Adrenal gland (tissue), 12 donors: ENCODE measurements around the gene PRRT2. TPM values are rescaled to one million over a fixed set of nuclear protein-coding genes. Genes with fewer than 3 reads are reported as not detected.

Experiments used
- DNase-seq, 7 donors: peaks; one replicate each; pipeline ENCODE4 v3.0.0-alpha.2; 2019 to 2020
- H3K27ac ChIP-seq, 5 donors: fragments of 200-600 bp; sonication (generic) in 4 of 5; 1 replicate in 3 of 5; 2 replicates in 2 of 5; pipeline versions ENCODE4 v1.5.1 to v1.8.0; 2016 to 2020; ENCODE audit warnings: mild to moderate bottlenecking in 1 of 5
- H3K27me3 ChIP-seq: fragments of 200-600 bp; 2 replicates; pipeline ENCODE4 v1.8.0; 2021
- H3K36me3 ChIP-seq, 2 donors: fragments of 200-600 bp; replicated peaks in 1 of 2; 1 replicate in 1 of 2; 2 replicates in 1 of 2; pipeline versions ENCODE4 v1.5.1 to v1.8.0; 2018 to 2022
- H3K4me1 ChIP-seq, 2 donors: fragments of 200-600 bp; replicated peaks in 1 of 2; 1 replicate in 1 of 2; 2 replicates in 1 of 2; pipeline versions ENCODE4 v1.5.1 to v1.8.0; 2018 to 2021
- H3K4me3 ChIP-seq, 4 donors: fragments of 200-600 bp; sonication (generic) in 3 of 4; one replicate each; pipeline ENCODE4 v1.5.1; 2016 to 2018
- H3K9me3 ChIP-seq, 3 donors: fragments of 200-600 bp; sonication (generic) in 1 of 3; replicated peaks in 1 of 3; 1 replicate in 2 of 3; 2 replicates in 1 of 3; pipeline versions ENCODE4 v1.5.1 to v1.8.0; 2016 to 2021
- CTCF ChIP-seq, 6 experiments: fragments of 450-650 bp in 4 of 6; fragments of 200-600 bp in 2 of 6; sonication (generic) in 1 of 6; IDR thresholded peaks; 1 replicate in 5 of 6; 2 replicates in 1 of 6; pipeline versions ENCODE4 v1.5.1 to v1.8.0; 2016 to 2021; ENCODE audit warnings: antibody characterized with exemption in 6 of 6, mild to moderate bottlenecking in 2 of 6, moderate library complexity in 1 of 6
- POLR2A ChIP-seq, 2 donors: fragments of 450-650 bp; IDR thresholded peaks; one replicate each; pipeline ENCODE4 v1.6.1; 2017; ENCODE audit warnings: antibody characterized with exemption in 2 of 2, mild to moderate bottlenecking in 2 of 2, moderate library complexity in 1 of 2
- WGBS, 4 donors: extraction: QIAGEN DNeasy Blood & Tissue Kit in 2 of 4; methylation state at CpG; one replicate each; pipeline versions ENCODE4 v1.1.5 to v1.1.7; 2013 to 2017; 5-methylcytosine and 5-hydroxymethylcytosine counted together
- intact Hi-C, 2 donors: fragments of 100-400 bp; cut with DNase I; formaldehyde crosslinking; loops; one replicate each; pipeline versions ENCODE4 v1.14.1 to v1.15.0; 2022 to 2023
- polyA plus RNA-seq, 3 donors: library from polyadenylated mRNA; stranded (reverse); fragments of 200-250 nt in 2 of 3; fragments of 350-450 nt in 1 of 3; fragmentation: Illumina TruSeq in 1 of 3; extraction: RNeasy Lipid Tissue Mini Kit (QIAGEN cat#74804) in 1 of 3; gene quantifications; one replicate each; pipeline ENCODE4 v1.2.3, GENCODE V29; 2013 to 2014
- total RNA-seq, 9 donors: library from RNA; depleted of rRNA in 4 of 9; stranded (reverse); fragments of >200 nt in 4 of 9; fragments of 120-200 nt in 1 of 9; fragmentation: NEBNext Ultra II Directional in 1 of 9; extraction: Animal tissue kit (Norgen Biotek cat#: 25700) in 1 of 9; gene quantifications; one replicate each; pipeline versions ENCODE4 v1.1.0 to v1.2.4, GENCODE V29; 2013 to 2023
- donor health status: healthy with polysubstance abuse.
- donor health status: Bipolar disorder and iron deficiency.
- donor health status: DM: yes; HTN: yes; CAD: no.
- donor health status: DM: no; HTN: no; CAD: no.
- donor health status: DM: no; HTN: no; CAD: no.
- donor health status: DM: yes; HTN: yes; CAD: no.

PRRT2 gene
- total and polyA plus RNA-seq, 12 donors = 0.97 to 32.0 (median 2.4) TPM; not detected in 1

GRCh38 chr16:29848420-29849297 lies 36.7 kb downstream of the PRRT2 start:
- H3K4me1 ChIP-seq = peaks cover 4 to 5% of the 10 kb centered on the region in 2 donors
- WGBS, 4 donors = 36 to 74% (median 42%) methylated on average over 8 to 15 of the region's 15 CpGs
- H3K9me3 ChIP-seq = no peaks in the 10 kb centered on the region
- peak; percentile 77 to 89 (median 84) for DNase-seq
- no peaks in the 10 kb centered on the region for H3K27me3 ChIP-seq
- intact Hi-C loops = loop anchor here in 1 of 2 donors (2.0 kb wide), 1 partner anchor 30 kb away; no protein-coding TSS in a partner anchor
- peaks cover 0 to 47% of the 10 kb centered on the region in 2 donors for H3K36me3 ChIP-seq
- H3K4me3 ChIP-seq = no peak overlapping the region
- TF ChIP-seq CTCF (IDR thresholded peaks at IDR 0.05) (peak; percentile 86 to 95 (median 88)), POLR2A (IDR thresholded peaks at IDR 0.05) (no peak)
- peak overlapping the region in 2 of 5 donors; percentile 44 to 65 for H3K27ac ChIP-seq

GRCh38 chr16:29849505-29849904 lies 37.5 kb downstream of the PRRT2 start:
- H3K27ac ChIP-seq = peak overlapping the region in 2 of 5 donors; percentile 8 to 65
- no peak overlapping the region for H3K4me3 ChIP-seq
- DNase-seq = peak in 3 of 7 donors; percentile 46 to 56 (median 48)
- no peak for TF ChIP-seq CTCF (IDR thresholded peaks at IDR 0.05)
- no peak for TF ChIP-seq POLR2A (IDR thresholded peaks at IDR 0.05)
- H3K9me3 ChIP-seq = no peaks in the 10 kb centered on the region
- H3K27me3 ChIP-seq = no peaks in the 10 kb centered on the region
- peaks cover 3 to 4% of the 10 kb centered on the region in 2 donors for H3K4me1 ChIP-seq
- intact Hi-C loops = loop anchor here in 1 of 2 donors (2.0 kb wide), 1 partner anchor 31 kb away; no protein-coding TSS in a partner anchor
- WGBS, 4 donors = 57 to 69% (median 64%) methylated on average over 3 to 5 of the region's 5 CpGs
- peaks cover 0 to 38% of the 10 kb centered on the region in 2 donors for H3K36me3 ChIP-seq

- Histone ChIP-seq H3K36me3 (peaks cover 0 to 24% of the 10 kb centered on the region in 2 donors), H3K4me3 (no peak overlapping the region), H3K27ac (no peak overlapping the region), H3K27me3 (no peaks in the 10 kb centered on the region), H3K4me1 (no peaks in the 10 kb centered on the region), H3K9me3 (no peaks in the 10 kb centered on the region)
- 78 to 94% (median 87%) methylated on average over 3 of the region's 3 CpGs for WGBS, 4 donors
- no peak for TF ChIP-seq CTCF (IDR thresholded peaks at IDR 0.05)
- TF ChIP-seq POLR2A (IDR thresholded peaks at IDR 0.05) = no peak
- intact Hi-C loops = no loop called here
- no peak for DNase-seq
Measured at GRCh38 chr16:29850998-29851397, 39.0 kb downstream of the PRRT2 start.

- peak in 4 of 7 donors; percentile 23 to 64 (median 38) for DNase-seq
- Histone ChIP-seq H3K27me3 (no peaks in the 10 kb centered on the region), H3K27ac (no peak overlapping the region), H3K9me3 (no peaks in the 10 kb centered on the region), H3K4me1 (peaks cover 0 to 12% of the 10 kb centered on the region in 2 donors), H3K4me3 (no peak overlapping the region), H3K36me3 (peaks cover 0 to 7% of the 10 kb centered on the region in 2 donors)
- intact Hi-C loops = no loop called here
- TF ChIP-seq POLR2A (IDR thresholded peaks at IDR 0.05) (no peak), CTCF (IDR thresholded peaks at IDR 0.05) (no peak)
- 58 to 68% (median 62%) methylated on average over 7 of the region's 7 CpGs for WGBS, 4 donors
Measured at GRCh38 chr16:29852654-29853053, 40.7 kb downstream of the PRRT2 start.
